Muscle of leg (tissue), 11 donors: ENCODE measurements around the gene FAHD1. TPM values are rescaled to one million over a fixed set of nuclear protein-coding genes. Genes with fewer than 3 reads are reported as not detected.

Experiments
- DNase-seq: peaks from one replicate; pipeline ENCODE4 v3.0.0; 2013
- H3K27ac ChIP-seq: one replicate; pipeline ENCODE4 v1.5.1; 2013; ENCODE audit warnings: mild to moderate bottlenecking, low read length, control low read depth
- H3K27me3 ChIP-seq: one replicate; pipeline ENCODE4 v1.6.1; 2013; ENCODE audit warnings: low read length; ENCODE audit not compliant: control insufficient read depth, insufficient read depth
- H3K36me3 ChIP-seq: one replicate; pipeline ENCODE4 v1.6.1; 2013; ENCODE audit warnings: low read length; ENCODE audit not compliant: control insufficient read depth, insufficient read depth
- H3K4me1 ChIP-seq: one replicate; pipeline ENCODE4 v1.6.1; 2013; ENCODE audit warnings: low read length; ENCODE audit not compliant: control insufficient read depth, insufficient read depth
- H3K4me3 ChIP-seq: one replicate; pipeline ENCODE4 v1.5.1; 2013; ENCODE audit warnings: low read length, control low read depth
- H3K9me3 ChIP-seq: replicated peaks from 2 replicates; pipeline ENCODE4 v1.6.1; 2013; ENCODE audit warnings: low read depth, low read length; ENCODE audit not compliant: control insufficient read depth
- WGBS: methylation state at CpG from one replicate; pipeline ENCODE4 v1.1.5; 2013; ENCODE audit warnings: missing lambda C conversion rate; ENCODE audit not compliant: insufficient coverage; 5-methylcytosine and 5-hydroxymethylcytosine counted together
- polyA plus RNA-seq, 8 donors: library from polyadenylated mRNA; unstranded; fragments of 120-200 nt; gene quantifications; one replicate each; pipeline versions ENCODE4 v1.2.1 to v1.2.3, GENCODE V29; 2013; ENCODE audit warnings: inconsistent platforms in 1 of 8, low replicate concordance in 1 of 8; ENCODE audit not compliant: insufficient read length in 8 of 8, insufficient read depth in 1 of 8
- total RNA-seq: library from RNA; stranded (reverse); fragments of 120-200 nt; gene quantifications from one replicate; pipeline ENCODE4 v1.2.4, GENCODE V29; 2013

Gene FAHD1
- total and polyA plus RNA-seq, 9 donors, result 19.7 to 27.7 (median 22.6) TPM

DNA sequence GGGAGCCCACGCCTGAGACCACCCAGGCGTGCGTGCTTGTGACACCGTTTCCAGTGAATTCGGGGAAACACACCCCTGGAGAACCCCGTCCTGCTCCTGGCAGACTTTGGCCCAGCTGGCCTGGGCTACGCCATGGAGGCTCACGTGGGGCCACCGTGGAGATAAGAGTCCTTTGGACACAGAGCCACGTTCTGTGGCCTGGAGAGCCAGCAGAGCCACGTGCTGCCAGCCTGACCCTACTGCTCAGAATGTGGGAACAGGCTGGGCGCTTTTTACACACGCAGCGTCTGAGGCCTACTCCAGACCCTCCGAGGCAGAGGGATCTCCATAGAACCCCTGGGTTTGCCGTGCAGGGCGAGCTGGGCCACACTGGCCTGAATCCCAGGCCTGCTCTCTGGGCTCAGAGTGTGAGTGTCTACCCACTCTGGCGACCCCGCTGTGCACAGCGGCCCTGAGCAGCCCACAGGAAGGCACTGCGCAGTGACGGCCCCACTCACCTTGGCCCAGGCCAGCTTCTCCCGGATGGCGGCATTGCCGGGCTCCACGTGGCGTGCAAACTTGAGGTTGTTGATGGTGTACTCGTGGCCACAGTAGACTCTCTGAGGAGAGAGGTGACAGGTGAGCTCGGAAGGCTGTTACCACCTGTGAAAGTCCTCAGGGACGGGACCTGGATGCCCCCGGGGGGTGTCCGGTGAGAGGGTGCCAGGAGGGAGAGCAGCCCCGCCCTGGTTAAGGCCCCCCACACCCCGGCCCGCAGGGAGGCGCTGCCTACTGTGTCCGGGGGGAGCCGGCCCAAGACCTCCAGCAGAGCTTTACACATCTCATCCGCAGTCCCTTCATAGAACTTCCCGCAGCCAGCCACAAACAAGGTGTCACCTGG, 10.4 kb upstream of the FAHD1 start:
- H3K4me1 ChIP-seq, result peaks cover 4% of the 10 kb centered on the region
- H3K27ac ChIP-seq, result no peak overlapping the region
- H3K27me3 ChIP-seq, result no peaks in the 10 kb centered on the region
- DNase-seq, result no peak
- H3K9me3 ChIP-seq, result no peaks in the 10 kb centered on the region
- WGBS, result 92% methylated on average over 34 of the region's 40 CpGs
- peaks cover 49% of the 10 kb centered on the region for H3K36me3 ChIP-seq
- H3K4me3 ChIP-seq, result no peak overlapping the region

DNA sequence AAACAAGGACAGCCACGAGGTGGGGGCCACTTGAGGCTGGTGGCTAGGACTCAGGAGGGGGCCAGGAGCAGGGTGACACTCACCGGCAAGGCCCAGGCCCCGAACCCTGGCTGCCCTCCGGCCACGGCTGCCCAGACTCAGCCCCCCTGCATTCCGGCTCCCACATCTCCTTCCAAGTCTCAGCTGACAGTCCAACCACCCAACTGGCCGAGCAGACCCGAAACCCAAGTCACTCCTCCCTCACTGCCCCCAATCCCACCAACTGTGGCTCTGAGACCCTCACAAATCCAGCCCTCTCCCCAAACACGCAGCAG, 9.8 kb upstream of the FAHD1 start:
- peaks cover 4% of the 10 kb centered on the region for H3K4me1 ChIP-seq
- H3K27ac ChIP-seq, result no peak overlapping the region
- H3K4me3 ChIP-seq, result no peak overlapping the region
- no peaks in the 10 kb centered on the region for H3K27me3 ChIP-seq
- 94% methylated on average over 9 of the region's 9 CpGs for WGBS
- no peak for DNase-seq
- peaks cover 54% of the 10 kb centered on the region for H3K36me3 ChIP-seq
- no peaks in the 10 kb centered on the region for H3K9me3 ChIP-seq

DNA sequence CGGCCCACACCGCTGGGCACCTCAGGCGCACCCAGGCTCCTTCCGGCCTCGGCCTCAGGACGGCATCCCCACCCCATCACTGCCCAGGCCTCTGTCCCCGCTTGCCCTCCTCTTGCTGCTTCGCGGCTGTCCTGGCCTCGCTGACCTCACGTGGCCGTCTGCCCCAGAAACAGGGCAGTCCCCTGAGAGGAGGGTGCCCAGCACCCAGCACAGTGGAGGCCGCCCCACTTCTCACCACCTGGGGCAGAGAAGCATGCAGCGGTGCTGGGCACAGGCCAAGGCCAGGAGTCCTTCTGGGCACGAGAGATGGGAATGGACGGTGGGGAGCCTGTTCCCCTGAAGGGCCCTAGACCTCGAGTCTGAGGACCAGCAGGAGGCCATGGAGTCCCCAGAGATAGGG, 9.3 kb upstream of the FAHD1 start:
- Histone ChIP-seq H3K27ac (no peak overlapping the region), H3K4me3 (no peak overlapping the region), H3K9me3 (no peaks in the 10 kb centered on the region), H3K27me3 (no peaks in the 10 kb centered on the region), H3K4me1 (peaks cover 3% of the 10 kb centered on the region), H3K36me3 (peaks cover 59% of the 10 kb centered on the region)
- DNase-seq, result no peak
- WGBS, result 91% methylated on average over 15 of the region's 17 CpGs

GRCh38 chr16:1818204-1818872, 8.7 kb upstream of the FAHD1 start:
- WGBS, result 92% methylated on average over 27 of the region's 27 CpGs
- H3K4me3 ChIP-seq, result no peak overlapping the region
- no peak for DNase-seq
- H3K27ac ChIP-seq, result no peak overlapping the region
- no peaks in the 10 kb centered on the region for H3K9me3 ChIP-seq
- H3K4me1 ChIP-seq, result no peaks in the 10 kb centered on the region
- H3K27me3 ChIP-seq, result no peaks in the 10 kb centered on the region
- H3K36me3 ChIP-seq, result peaks cover 59% of the 10 kb centered on the region

- Histone ChIP-seq H3K27ac (no peak overlapping the region), H3K4me3 (no peak overlapping the region), H3K36me3 (peaks cover 59% of the 10 kb centered on the region), H3K4me1 (no peaks in the 10 kb centered on the region), H3K9me3 (no peaks in the 10 kb centered on the region), H3K27me3 (no peaks in the 10 kb centered on the region)
- 90% methylated on average over 33 of the region's 35 CpGs for WGBS
- no peak for DNase-seq
Measured at GRCh38 chr16:1818873-1819525, 8.0 kb upstream of the FAHD1 start.

DNA sequence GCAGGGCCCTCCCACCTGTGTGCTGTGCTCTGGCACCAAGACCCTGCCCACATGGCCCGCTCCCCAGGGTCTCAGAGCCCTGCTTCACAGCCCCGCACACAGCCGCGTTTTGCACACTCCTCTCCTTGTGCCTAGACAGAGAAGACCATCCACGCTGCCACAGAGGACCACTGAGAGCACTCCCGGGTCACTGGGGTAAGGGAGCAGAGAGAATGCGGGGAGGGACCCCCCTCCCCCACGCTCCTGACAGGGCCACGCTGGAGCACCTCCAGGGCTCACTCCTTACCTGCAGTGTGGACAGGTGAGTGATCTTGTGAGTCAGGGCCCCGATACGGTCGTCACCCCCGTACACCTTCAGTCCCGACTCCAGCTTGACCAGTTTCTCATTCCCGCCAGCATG, 7.4 kb upstream of the FAHD1 start:
- Histone ChIP-seq H3K27ac (no peak overlapping the region), H3K9me3 (no peaks in the 10 kb centered on the region), H3K36me3 (peaks cover 59% of the 10 kb centered on the region), H3K27me3 (no peaks in the 10 kb centered on the region), H3K4me3 (no peak overlapping the region), H3K4me1 (no peaks in the 10 kb centered on the region)
- no peak for DNase-seq
- 85% methylated on average over 6 of the region's 15 CpGs for WGBS

GRCh38 chr16:1820096-1820945, 6.7 kb upstream of the FAHD1 start:
- no peak for DNase-seq
- Histone ChIP-seq H3K27me3 (no peaks in the 10 kb centered on the region), H3K27ac (no peak overlapping the region), H3K9me3 (no peaks in the 10 kb centered on the region), H3K36me3 (peaks cover 53% of the 10 kb centered on the region), H3K4me3 (no peak overlapping the region), H3K4me1 (peaks cover 2% of the 10 kb centered on the region)
- 89% methylated on average over 21 of the region's 25 CpGs for WGBS

DNA sequence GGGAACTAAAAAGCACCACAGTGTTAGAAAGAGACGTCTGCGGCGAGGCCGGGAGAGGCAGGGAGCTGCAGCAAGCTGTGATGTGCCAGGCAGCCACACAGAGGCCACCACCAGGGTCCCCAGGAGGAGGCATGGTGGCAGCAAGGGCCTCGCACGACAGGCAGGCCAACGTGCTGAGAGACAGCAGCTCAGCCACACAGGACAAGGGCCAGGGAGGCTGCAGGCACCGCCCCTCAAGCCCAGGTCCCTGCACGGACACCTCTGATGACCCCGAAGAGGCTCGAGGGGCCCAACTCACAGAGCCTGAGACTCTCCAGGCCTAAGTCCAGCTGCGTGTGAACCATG, 6.1 kb upstream of the FAHD1 start:
- DNase-seq, result no peak
- H3K36me3 ChIP-seq, result peaks cover 52% of the 10 kb centered on the region
- H3K4me1 ChIP-seq, result peaks cover 8% of the 10 kb centered on the region
- H3K9me3 ChIP-seq, result no peaks in the 10 kb centered on the region
- 90% methylated on average over 12 of the region's 12 CpGs for WGBS
- H3K27me3 ChIP-seq, result no peaks in the 10 kb centered on the region
- H3K27ac ChIP-seq, result no peak overlapping the region
- H3K4me3 ChIP-seq, result no peak overlapping the region

DNA sequence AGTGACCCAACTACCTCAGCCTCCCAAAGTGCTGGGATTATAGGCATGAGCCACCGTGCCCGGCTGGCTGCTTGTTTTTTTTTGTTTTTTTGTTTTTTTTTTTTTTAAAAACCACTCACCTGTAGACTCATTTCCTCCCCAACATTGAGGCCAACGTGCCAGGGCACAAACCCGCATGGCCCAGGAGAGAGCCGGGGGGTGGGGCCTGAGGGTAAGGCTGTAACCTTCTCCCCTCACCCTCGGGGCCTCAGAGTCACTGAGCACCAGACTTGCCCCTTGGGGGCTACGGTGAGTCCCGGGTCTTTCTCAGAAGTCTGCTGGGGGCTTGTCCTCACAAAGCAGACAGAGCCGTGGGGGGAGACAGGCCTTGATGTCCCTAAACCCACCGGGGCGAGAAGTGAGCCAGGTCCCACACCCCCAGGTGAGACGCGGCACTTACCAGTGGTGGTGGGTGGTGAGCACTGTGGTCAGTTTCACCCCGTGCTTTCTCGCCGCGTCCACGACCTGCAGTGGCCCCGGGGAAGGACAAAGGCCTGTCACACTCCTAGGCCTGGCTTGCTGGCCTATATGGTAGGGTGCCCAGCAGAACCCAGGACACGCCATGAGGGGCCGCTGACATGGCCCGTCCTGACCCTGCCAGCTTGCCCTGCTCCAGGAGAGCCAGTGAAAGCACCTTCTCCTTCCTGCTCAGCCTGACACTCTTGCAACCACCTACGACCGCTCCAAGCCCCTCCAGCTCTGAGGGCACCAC, 5.0 kb upstream of the FAHD1 start:
- WGBS, result 97% methylated on average over 21 of the region's 24 CpGs
- no peak overlapping the region for H3K4me3 ChIP-seq
- H3K36me3 ChIP-seq, result peaks cover 43% of the 10 kb centered on the region
- H3K27ac ChIP-seq, result no peak overlapping the region
- no peaks in the 10 kb centered on the region for H3K9me3 ChIP-seq
- peaks cover 9% of the 10 kb centered on the region for H3K4me1 ChIP-seq
- DNase-seq, result no peak
- H3K27me3 ChIP-seq, result no peaks in the 10 kb centered on the region
